Hypothalamus (tissue), 51 donors: ENCODE data around the gene TBC1D8B.
A peak's percentile ranks its signal among the peaks of the same experiment; 100 is the strongest.

Source experiments
- DNase-seq, 51 donors: peaks; one replicate each; lab custom pipeline; 2025; lab: John Stamatoyannopoulos, UW

TBC1D8B gene

GRCh38 chrX:106897259-106897658, 94.8 kb downstream of the TBC1D8B start:
- DNase-seq, result no peak

GRCh38 chrX:106898462-106898861, 96.0 kb downstream of the TBC1D8B start:
- DNase-seq, result peak in 1 of 51 donors; percentile 4

- DNase-seq, result no peak
These were observed 96.8 kb downstream of the TBC1D8B start for GRCh38 chrX:106899276-106899675.

- no peak for DNase-seq
These were observed 97.4 kb downstream of the TBC1D8B start for GRCh38 chrX:106899841-106900240.

- no peak for DNase-seq
These were observed 98.9 kb downstream of the TBC1D8B start for GRCh38 chrX:106901341-106901740.

- no peak for DNase-seq
These were observed 99.3 kb downstream of the TBC1D8B start for GRCh38 chrX:106901781-106902219.

- no peak for DNase-seq
These were observed 100.2 kb downstream of the TBC1D8B start for GRCh38 chrX:106902684-106903083.

- no peak for DNase-seq
These were observed 100.9 kb downstream of the TBC1D8B start, which contains the start of gene RIPPLY1 for GRCh38 chrX:106903291-106903824. RIPPLY1 (minus strand) TSS chrX:106903341; CDS start chrX:106903287, 54 bp downstream.

GRCh38 chrX:106903856-106904528, 101.5 kb downstream of the TBC1D8B start:
- DNase-seq, result no peak

- DNase-seq, result no peak
These were observed 102.7 kb downstream of the TBC1D8B start for GRCh38 chrX:106905064-106905708.

- DNase-seq, result no peak
These were observed 103.9 kb downstream of the TBC1D8B start for GRCh38 chrX:106906361-106906760.

GRCh38 chrX:106912864-106913263, 110.4 kb downstream of the TBC1D8B start:
- no peak for DNase-seq

- DNase-seq, result no peak
These were observed 115.5 kb downstream of the TBC1D8B start for GRCh38 chrX:106917830-106918500.

GRCh38 chrX:106919932-106920452, 117.5 kb downstream of the TBC1D8B start, which contains the start of gene CLDN2:
CLDN2 (plus strand) TSS chrX:106920402; CDS start chrX:106928229, 7,827 bp downstream.
- no peak for DNase-seq

GRCh38 chrX:106921637-106922036, 119.2 kb downstream of the TBC1D8B start:
- no peak for DNase-seq
